GM19025 (cell line): ENCODE results near the gene PSENEN.
A peak's percentile ranks its signal among the peaks of the same experiment; 100 is the strongest.
"Not testable (repeated sequence)": the region's sequence is repeated elsewhere in the genome, so short reads cannot be mapped to it uniquely, and the experiment has no call there.

Experiments used
- ATAC-seq: cut with Tn5 transposase; IDR thresholded peaks from one replicate; pipeline ENCODE4 v1.9.1; 2021; ENCODE audit warnings: mild to moderate bottlenecking, low read depth, moderate library complexity; ENCODE audit not compliant: unreplicated experiment

PSENEN gene

GRCh38 chr19:35768082-35768421, 22.6 kb downstream of the PSENEN start:
- ATAC-seq = no peak

GRCh38 chr19:35772362-35772761, 26.9 kb downstream of the PSENEN start:
- not testable (repeated sequence) for ATAC-seq

GRCh38 chr19:35773020-35773806, 27.8 kb downstream of the PSENEN start:
- no peak for ATAC-seq

GRCh38 chr19:35774274-35775045, 29.0 kb downstream of the PSENEN start:
- ATAC-seq = no peak

GRCh38 chr19:35775046-35775297, 29.5 kb downstream of the PSENEN start:
- ATAC-seq = no peak

- peak; percentile 95 for ATAC-seq
Measured at GRCh38 chr19:35775298-35776101, 30.0 kb downstream of the PSENEN start, which contains the start of gene ARHGAP33. TSS of gene ARHGAP33 (plus strand) at chr19:35775564. CDS start at chr19:35775659, 95 bp downstream.

GRCh38 chr19:35776102-35776788, 30.8 kb downstream of the PSENEN start:
- ATAC-seq = no peak

GRCh38 chr19:35777086-35777841, 31.8 kb downstream of the PSENEN start:
- no peak for ATAC-seq

- ATAC-seq = no peak
Measured at GRCh38 chr19:35777961-35778360, 32.5 kb downstream of the PSENEN start.

GRCh38 chr19:35779033-35779432, 33.6 kb downstream of the PSENEN start:
- no peak for ATAC-seq

- ATAC-seq = no peak
Measured at GRCh38 chr19:35780058-35780457, 34.6 kb downstream of the PSENEN start.

- no peak for ATAC-seq
Measured at GRCh38 chr19:35780717-35781116, 35.3 kb downstream of the PSENEN start.

- ATAC-seq = no peak
Measured at GRCh38 chr19:35781650-35782049, 36.2 kb downstream of the PSENEN start.

GRCh38 chr19:35782589-35782988, 37.1 kb downstream of the PSENEN start:
- ATAC-seq = no peak

- ATAC-seq = no peak
Measured at GRCh38 chr19:35783469-35784434, 38.3 kb downstream of the PSENEN start.

- ATAC-seq = no peak
Measured at GRCh38 chr19:35784503-35785338, 39.3 kb downstream of the PSENEN start.

- ATAC-seq = no peak
Measured at GRCh38 chr19:35785339-35785627, 39.8 kb downstream of the PSENEN start.
